SK-N-MC (cell line): ENCODE results near the gene ATCAY.
"Not testable (repeated sequence)": the region's sequence is repeated elsewhere in the genome, so short reads cannot be mapped to it uniquely, and the experiment has no call there.

Source experiments
- EZH2 ChIP-seq: fragments of 200-600 bp; sonication (generic); IDR thresholded peaks from one replicate; pipeline ENCODE4 v1.6.1; 2017; ENCODE audit warnings: antibody characterized with exemption
- POLR2AphosphoS5 ChIP-seq: IDR thresholded peaks from 2 replicates; pipeline ENCODE4 v1.6.1; 2012; ENCODE audit warnings: mild to moderate bottlenecking, low read depth, low read length, borderline replicate concordance

GRCh38 chr19:3947316-3947933 is 66.9 kb downstream of the ATCAY start:
- TF ChIP-seq EZH2, POLR2AphosphoS5: not testable (repeated sequence)
